22Rv1 (cell line): ENCODE results near the gene CSNK1D.

Experiments used
- CTCF ChIP-seq: fragments of 450-650 bp; IDR thresholded peaks from 2 replicates; pipeline ENCODE4 v1.5.1; 2017; ENCODE audit warnings: mild to moderate bottlenecking
- ZFX ChIP-seq: fragments of 450-650 bp; IDR thresholded peaks from 2 replicates; pipeline ENCODE4 v1.6.1; 2017; ENCODE audit warnings: antibody characterized with exemption, borderline replicate concordance

- no peak for TF ChIP-seq CTCF
- TF ChIP-seq ZFX: no peak
These were observed 26.7 kb upstream of the CSNK1D start for GRCh38 chr17:82300228-82300627.
